ENCODE measurements around the gene CST4.

GRCh38 chr20:23663180-23663579, 25.7 kb downstream of the CST4 start:
- no peak for TF ChIP-seq EGR1 (IDR thresholded peaks at IDR 0.05)
- TF ChIP-seq CREB1 (IDR thresholded peaks at IDR 0.05; ENCODE audit: low read depth) = no peak
- no peak for TF ChIP-seq REST (IDR thresholded peaks at IDR 0.05; ENCODE audit: low read depth)
- no peak for TF ChIP-seq TAF1 (IDR thresholded peaks at IDR 0.05; ENCODE audit: low read depth)
- TF ChIP-seq YY1 (IDR thresholded peaks at IDR 0.05; ENCODE audit: low read depth) = no peak
- no peak for TF ChIP-seq FOXM1 (IDR thresholded peaks at IDR 0.05; ENCODE audit: borderline replicate concordance, low read depth)
- TF ChIP-seq, protein P1, sequence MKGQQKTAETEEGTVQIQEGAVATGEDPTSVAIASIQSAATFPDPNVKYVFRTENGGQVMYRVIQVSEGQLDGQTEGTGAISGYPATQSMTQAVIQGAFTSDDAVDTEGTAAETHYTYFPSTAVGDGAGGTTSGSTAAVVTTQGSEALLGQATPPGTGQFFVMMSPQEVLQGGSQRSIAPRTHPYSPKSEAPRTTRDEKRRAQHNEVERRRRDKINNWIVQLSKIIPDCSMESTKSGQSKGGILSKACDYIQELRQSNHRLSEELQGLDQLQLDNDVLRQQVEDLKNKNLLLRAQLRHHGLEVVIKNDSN (IDR thresholded peaks at IDR 0.05) = no peak
- TF ChIP-seq RAD21 (IDR thresholded peaks at IDR 0.05; ENCODE audit: low read depth) = no peak
- TF ChIP-seq CEBPB (IDR thresholded peaks at IDR 0.05) = no peak
- TF ChIP-seq TCF12 (IDR thresholded peaks at IDR 0.05; ENCODE audit: low read depth) = no peak
